Measurements from ENCODE around the gene PCDHB3.
"Not testable (repeated sequence)": the region's sequence is repeated elsewhere in the genome, so short reads cannot be mapped to it uniquely, and the experiment has no call there.

The PCDHB3 gene

DNA sequence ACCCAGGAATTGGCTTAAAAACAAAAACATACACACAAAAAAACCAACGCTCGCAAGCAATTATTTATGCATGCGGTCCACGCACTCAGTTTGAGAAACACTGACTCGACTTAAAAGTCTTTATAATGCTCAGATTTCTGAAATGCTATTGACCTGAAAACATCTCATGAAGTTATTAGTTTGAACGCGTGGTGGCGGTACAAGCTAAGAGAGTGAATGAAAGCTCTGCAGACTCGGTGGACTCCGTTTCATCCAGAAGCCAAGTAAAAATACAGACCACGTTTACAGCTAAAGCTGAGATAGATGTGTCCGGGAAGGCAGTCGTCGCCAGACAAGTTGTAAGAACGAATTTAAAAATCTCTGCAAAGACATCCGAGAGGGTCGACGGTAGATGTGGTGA lies 49.5 kb downstream of the PCDHB3 start, which contains the start of gene PCDHB6:
Gene PCDHB6 (plus strand): TSS at position 246 of the 400 bp plus-strand sequence. CDS start 201 bp downstream, outside the sequence.
- 0 out of 2 replicates have a peak within 1 kb of the TSS, but pooled peaks have one; percentile 2 for H3K4me3 ChIP-seq (ENCODE audit: low read length)

DNA sequence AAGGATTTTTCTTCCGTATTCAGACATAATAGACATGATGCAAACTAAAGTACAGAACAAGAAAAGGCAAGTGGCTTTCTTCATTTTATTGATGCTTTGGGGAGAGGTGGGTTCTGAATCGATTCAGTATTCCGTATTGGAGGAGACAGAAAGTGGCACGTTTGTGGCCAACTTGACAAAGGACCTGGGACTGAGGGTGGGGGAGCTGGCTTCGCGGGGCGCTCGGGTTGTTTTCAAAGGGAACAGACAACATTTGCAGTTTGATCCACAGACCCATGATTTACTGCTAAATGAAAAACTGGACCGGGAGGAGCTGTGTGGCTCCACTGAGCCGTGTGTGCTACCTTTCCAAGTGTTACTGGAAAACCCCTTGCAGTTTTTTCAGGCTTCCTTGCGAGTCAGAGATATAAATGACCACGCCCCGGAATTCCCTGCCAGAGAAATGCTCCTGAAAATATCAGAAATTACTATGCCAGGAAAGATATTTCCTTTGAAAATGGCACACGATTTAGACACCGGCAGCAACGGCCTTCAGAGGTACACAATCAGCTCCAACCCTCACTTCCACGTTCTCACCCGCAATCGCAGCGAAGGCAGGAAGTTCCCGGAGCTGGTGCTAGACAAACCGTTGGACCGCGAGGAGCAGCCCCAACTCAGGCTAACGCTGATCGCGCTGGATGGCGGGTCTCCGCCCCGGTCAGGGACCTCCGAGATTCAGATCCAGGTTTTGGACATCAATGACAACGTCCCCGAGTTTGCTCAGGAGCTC lies 50.1 kb downstream of the PCDHB3 start:
- Histone ChIP-seq H3K27ac (ENCODE audit: low read length) (no peak overlapping the region), H3F3A (ENCODE audit: insufficient read depth, low read length) (no peaks in the 10 kb centered on the region), H3K36me3 (replicated peaks; ENCODE audit: insufficient read depth, low read length) (no peaks in the 10 kb centered on the region), H3K27me3 (replicated peaks; ENCODE audit: insufficient read depth, low read length) (no peaks in the 10 kb centered on the region), H3K9ac (ENCODE audit: low read length) (no peak overlapping the region), H3K4me3 (ENCODE audit: low read length) (0 out of 2 replicates have a peak overlapping the region, but pooled peaks have one; percentile 2), H3K9me2 (replicated peaks; ENCODE audit: insufficient read depth, low read length) (no peaks in the 10 kb centered on the region), H3K9me3 (replicated peaks; ENCODE audit: insufficient read depth, low read length) (no peaks in the 10 kb centered on the region), H4K20me1 (ENCODE audit: insufficient read depth, low read length) (no peaks in the 10 kb centered on the region), H3K4me1 (ENCODE audit: low read length) (no peaks in the 10 kb centered on the region), H3K79me2 (ENCODE audit: low read length) (no peaks in the 10 kb centered on the region), H3K4me2 (ENCODE audit: low read depth, low read length) (peak overlapping the region; percentile 4; the same call in 1 of the 2 replicates), H2AFZ (ENCODE audit: low read length) (peak overlapping the region; percentile 2; the same call in 1 of the 2 replicates)
- TF ChIP-seq EZH2 (optimal IDR thresholded peaks at IDR 0.05; ENCODE audit: low read depth, low read length) (no peak), EZH2phosphoT487 (IDR thresholded peaks at IDR 0.05; ENCODE audit: low read length) (no peak)
- DNase-seq = no peak

More for the DNA sequence above, 49.5 kb downstream of the PCDHB3 start, which contains the start of gene PCDHB6:
- H3K9me2 ChIP-seq (replicated peaks; ENCODE audit: insufficient read depth, low read length) = no peaks in the 10 kb centered on the region
- no peaks in the 10 kb centered on the region for H4K20me1 ChIP-seq (ENCODE audit: insufficient read depth, low read length)
- TF ChIP-seq, protein P1, sequence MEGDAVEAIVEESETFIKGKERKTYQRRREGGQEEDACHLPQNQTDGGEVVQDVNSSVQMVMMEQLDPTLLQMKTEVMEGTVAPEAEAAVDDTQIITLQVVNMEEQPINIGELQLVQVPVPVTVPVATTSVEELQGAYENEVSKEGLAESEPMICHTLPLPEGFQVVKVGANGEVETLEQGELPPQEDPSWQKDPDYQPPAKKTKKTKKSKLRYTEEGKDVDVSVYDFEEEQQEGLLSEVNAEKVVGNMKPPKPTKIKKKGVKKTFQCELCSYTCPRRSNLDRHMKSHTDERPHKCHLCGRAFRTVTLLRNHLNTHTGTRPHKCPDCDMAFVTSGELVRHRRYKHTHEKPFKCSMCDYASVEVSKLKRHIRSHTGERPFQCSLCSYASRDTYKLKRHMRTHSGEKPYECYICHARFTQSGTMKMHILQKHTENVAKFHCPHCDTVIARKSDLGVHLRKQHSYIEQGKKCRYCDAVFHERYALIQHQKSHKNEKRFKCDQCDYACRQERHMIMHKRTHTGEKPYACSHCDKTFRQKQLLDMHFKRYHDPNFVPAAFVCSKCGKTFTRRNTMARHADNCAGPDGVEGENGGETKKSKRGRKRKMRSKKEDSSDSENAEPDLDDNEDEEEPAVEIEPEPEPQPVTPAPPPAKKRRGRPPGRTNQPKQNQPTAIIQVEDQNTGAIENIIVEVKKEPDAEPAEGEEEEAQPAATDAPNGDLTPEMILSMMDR (IDR thresholded peaks at IDR 0.05; ENCODE audit: low read length) = peak; percentile 47
- no peak for TF ChIP-seq EZH2phosphoT487 (IDR thresholded peaks at IDR 0.05; ENCODE audit: low read length)
- no peaks in the 10 kb centered on the region for H3F3A ChIP-seq (ENCODE audit: insufficient read depth, low read length)
- H3K27ac ChIP-seq (ENCODE audit: low read length) = no peak within 1 kb of the TSS
- H3K4me2 ChIP-seq (ENCODE audit: low read depth, low read length) = peak within 1 kb of the TSS; percentile 4; the same call in 1 of the 2 replicates
- no peaks in the 10 kb centered on the region for H3K4me1 ChIP-seq (ENCODE audit: low read length)
- no peaks in the 10 kb centered on the region for H3K36me3 ChIP-seq (replicated peaks; ENCODE audit: insufficient read depth, low read length)
- peak; percentile 43 for DNase-seq
- no peak within 1 kb of the TSS for H3K9ac ChIP-seq (ENCODE audit: low read length)
- no peaks in the 10 kb centered on the region for H3K79me2 ChIP-seq (ENCODE audit: low read length)
- H3K27me3 ChIP-seq (replicated peaks; ENCODE audit: insufficient read depth, low read length) = no peaks in the 10 kb centered on the region
- peak within 1 kb of the TSS; percentile 2; the same call in 1 of the 2 replicates for H2AFZ ChIP-seq (ENCODE audit: low read length)
- H3K9me3 ChIP-seq (replicated peaks; ENCODE audit: insufficient read depth, low read length) = no peaks in the 10 kb centered on the region

DNA sequence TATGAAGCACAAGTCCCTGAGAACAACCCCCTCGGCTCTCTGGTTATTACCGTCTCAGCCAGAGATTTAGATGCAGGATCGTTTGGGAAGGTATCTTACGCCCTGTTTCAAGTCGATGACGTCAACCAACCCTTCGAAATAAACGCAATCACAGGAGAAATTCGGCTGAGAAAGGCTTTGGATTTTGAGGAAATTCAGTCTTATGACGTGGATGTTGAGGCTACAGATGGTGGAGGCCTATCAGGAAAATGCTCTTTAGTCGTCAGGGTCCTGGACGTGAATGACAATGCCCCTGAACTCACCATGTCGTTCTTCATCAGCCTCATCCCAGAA lies 50.7 kb downstream of the PCDHB3 start:
- Histone ChIP-seq H3K9me3 (replicated peaks; ENCODE audit: insufficient read depth, low read length) (no peaks in the 10 kb centered on the region), H2AFZ (ENCODE audit: low read length) (no peak overlapping the region), H3K36me3 (replicated peaks; ENCODE audit: insufficient read depth, low read length) (no peaks in the 10 kb centered on the region), H3K4me3 (ENCODE audit: low read length) (no peak overlapping the region), H3K79me2 (ENCODE audit: low read length) (no peaks in the 10 kb centered on the region), H3K4me1 (ENCODE audit: low read length) (no peaks in the 10 kb centered on the region), H3K9ac (ENCODE audit: low read length) (no peak overlapping the region), H3K27ac (ENCODE audit: low read length) (no peak overlapping the region), H3K4me2 (ENCODE audit: low read depth, low read length) (no peak overlapping the region), H4K20me1 (ENCODE audit: insufficient read depth, low read length) (no peaks in the 10 kb centered on the region), H3K9me2 (replicated peaks; ENCODE audit: insufficient read depth, low read length) (no peaks in the 10 kb centered on the region), H3K27me3 (replicated peaks; ENCODE audit: insufficient read depth, low read length) (no peaks in the 10 kb centered on the region), H3F3A (ENCODE audit: insufficient read depth, low read length) (no peaks in the 10 kb centered on the region)
- no peak for DNase-seq
- TF ChIP-seq EZH2 (optimal IDR thresholded peaks at IDR 0.05; ENCODE audit: low read depth, low read length) (no peak), EZH2phosphoT487 (IDR thresholded peaks at IDR 0.05; ENCODE audit: low read length) (no peak)
- TF ChIP-seq, protein P1 (IDR thresholded peaks at IDR 0.05; ENCODE audit: low read length) = no peak

DNA sequence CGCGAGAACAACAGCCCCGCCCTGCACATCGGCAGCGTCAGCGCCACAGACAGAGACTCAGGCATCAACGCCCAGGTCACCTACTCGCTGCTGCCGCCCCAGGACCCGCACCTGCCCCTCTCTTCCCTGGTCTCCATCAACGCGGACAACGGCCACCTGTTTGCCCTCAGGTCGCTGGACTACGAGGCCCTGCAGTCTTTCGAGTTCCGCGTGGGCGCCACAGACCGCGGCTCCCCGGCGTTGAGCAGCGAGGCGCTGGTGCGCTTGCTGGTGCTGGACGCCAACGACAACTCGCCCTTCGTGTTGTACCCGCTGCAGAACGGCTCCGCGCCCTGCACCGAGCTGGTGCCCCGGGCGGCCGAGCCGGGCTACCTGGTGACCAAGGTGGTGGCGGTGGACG lies 51.4 kb downstream of the PCDHB3 start:
- H3K9ac ChIP-seq (ENCODE audit: low read length); H2AFZ ChIP-seq (ENCODE audit: low read length); DNase-seq; H3K4me1 ChIP-seq (ENCODE audit: low read length); H3K9me2 ChIP-seq (replicated peaks; ENCODE audit: insufficient read depth, low read length); H3K27ac ChIP-seq (ENCODE audit: low read length); H3K4me2 ChIP-seq (ENCODE audit: low read depth, low read length); H3K4me3 ChIP-seq (ENCODE audit: low read length); H3K79me2 ChIP-seq (ENCODE audit: low read length); H3K27me3 ChIP-seq (replicated peaks; ENCODE audit: insufficient read depth, low read length); H3K9me3 ChIP-seq (replicated peaks; ENCODE audit: insufficient read depth, low read length); H3F3A ChIP-seq (ENCODE audit: insufficient read depth, low read length); H4K20me1 ChIP-seq (ENCODE audit: insufficient read depth, low read length); H3K36me3 ChIP-seq (replicated peaks; ENCODE audit: insufficient read depth, low read length): not testable (repeated sequence)

DNA sequence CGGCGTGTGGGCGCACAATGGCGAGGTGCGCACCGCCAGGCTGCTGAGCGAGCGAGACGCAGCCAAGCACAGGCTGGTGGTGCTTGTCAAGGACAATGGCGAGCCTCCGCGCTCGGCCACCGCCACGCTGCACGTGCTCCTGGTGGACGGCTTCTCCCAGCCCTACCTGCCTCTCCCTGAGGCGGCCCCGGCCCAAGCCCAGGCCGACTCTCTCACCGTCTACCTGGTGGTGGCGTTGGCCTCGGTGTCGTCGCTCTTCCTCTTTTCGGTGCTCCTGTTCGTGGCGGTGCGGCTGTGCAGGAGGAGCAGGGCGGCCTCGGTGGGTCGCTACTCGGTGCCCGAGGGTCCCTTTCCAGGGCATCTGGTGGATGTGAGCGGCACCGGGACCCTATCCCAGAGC lies 51.8 kb downstream of the PCDHB3 start:
- H3K4me3 ChIP-seq (ENCODE audit: low read length); H3K9me3 ChIP-seq (replicated peaks; ENCODE audit: insufficient read depth, low read length); H3K79me2 ChIP-seq (ENCODE audit: low read length); DNase-seq; H3K27me3 ChIP-seq (replicated peaks; ENCODE audit: insufficient read depth, low read length); H3K9ac ChIP-seq (ENCODE audit: low read length); H2AFZ ChIP-seq (ENCODE audit: low read length); H4K20me1 ChIP-seq (ENCODE audit: insufficient read depth, low read length); H3K27ac ChIP-seq (ENCODE audit: low read length); H3K36me3 ChIP-seq (replicated peaks; ENCODE audit: insufficient read depth, low read length); H3K4me2 ChIP-seq (ENCODE audit: low read depth, low read length); H3K9me2 ChIP-seq (replicated peaks; ENCODE audit: insufficient read depth, low read length); H3K4me1 ChIP-seq (ENCODE audit: low read length); H3F3A ChIP-seq (ENCODE audit: insufficient read depth, low read length): not testable (repeated sequence)

Measured in MM.1S (cell line).